Measurements from ENCODE around the gene GPD1. TPM values are rescaled to one million over a fixed set of nuclear protein-coding genes. Genes with fewer than 3 reads are reported as not detected.

Gene GPD1
- total RNA-seq, 2 donors from 2014 or later = 7.0 to 232 TPM

DNA sequence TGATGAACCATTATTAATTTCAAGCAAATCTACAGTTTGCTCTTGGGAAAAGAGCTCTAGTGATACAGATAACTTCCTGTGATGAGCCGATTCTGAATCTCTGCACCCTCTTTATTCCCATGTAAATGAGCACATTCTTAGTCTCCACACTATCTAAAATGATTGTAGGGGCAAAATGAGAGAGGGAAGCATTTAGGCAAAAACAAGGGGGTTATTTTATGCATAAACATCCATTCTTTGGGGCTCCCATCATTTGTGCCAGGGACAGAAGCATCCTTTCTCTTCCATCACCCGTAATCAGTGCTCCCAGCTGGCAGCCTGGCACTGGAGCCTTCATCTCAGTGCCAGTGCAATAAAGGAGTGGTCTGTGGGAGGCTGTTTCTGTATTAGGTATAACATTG lies 1.7 kb upstream of the GPD1 start:
- intact Hi-C loops (cut with DNase I) = no loop called here
- no peak for DNase-seq
- Histone ChIP-seq H3K4me3 (no peak overlapping the region), H3K27ac (no peak overlapping the region), H3K9me3 (no peaks in the 10 kb centered on the region), H3K4me1 (peaks cover 16% of the 10 kb centered on the region), H3K27me3 (no peaks in the 10 kb centered on the region), H3K36me3 (replicated peaks in 1 of 2; ENCODE audit: insufficient read depth in 1 of 2, low read depth in 2 of 2) (peaks cover 12 to 22% of the 10 kb centered on the region in 2 donors)
- no peak for ATAC-seq
- TF ChIP-seq POLR2A (IDR thresholded peaks at IDR 0.05) (no peak), CTCF (IDR thresholded peaks at IDR 0.05) (no peak)
- 79 to 85% methylated on average over 2 of the region's 2 CpGs for WGBS, 2 donors

- intact Hi-C loops (cut with DNase I) = no loop called here
- Histone ChIP-seq H3K4me3 (no peak overlapping the region), H3K36me3 (replicated peaks in 1 of 2; ENCODE audit: insufficient read depth in 1 of 2, low read depth in 2 of 2) (peaks cover 12 to 19% of the 10 kb centered on the region in 2 donors), H3K4me1 (peaks cover 16% of the 10 kb centered on the region), H3K27ac (peak overlapping the region in 3 of 4 donors; percentile 40 to 48 (median 46)), H3K9me3 (no peaks in the 10 kb centered on the region), H3K27me3 (no peaks in the 10 kb centered on the region)
- ATAC-seq (no peak), DNase-seq (peak in 3 of 4 donors; percentile 22 to 36 (median 33))
- TF ChIP-seq POLR2A (IDR thresholded peaks at IDR 0.05) = no peak
- TF ChIP-seq CTCF (IDR thresholded peaks at IDR 0.05) = no peak
- 84% methylated on average over 5 to 8 of the region's 8 CpGs for WGBS, 2 donors
Measured at GRCh38 chr12:50102646-50103309, 1.0 kb upstream of the GPD1 start.

DNA sequence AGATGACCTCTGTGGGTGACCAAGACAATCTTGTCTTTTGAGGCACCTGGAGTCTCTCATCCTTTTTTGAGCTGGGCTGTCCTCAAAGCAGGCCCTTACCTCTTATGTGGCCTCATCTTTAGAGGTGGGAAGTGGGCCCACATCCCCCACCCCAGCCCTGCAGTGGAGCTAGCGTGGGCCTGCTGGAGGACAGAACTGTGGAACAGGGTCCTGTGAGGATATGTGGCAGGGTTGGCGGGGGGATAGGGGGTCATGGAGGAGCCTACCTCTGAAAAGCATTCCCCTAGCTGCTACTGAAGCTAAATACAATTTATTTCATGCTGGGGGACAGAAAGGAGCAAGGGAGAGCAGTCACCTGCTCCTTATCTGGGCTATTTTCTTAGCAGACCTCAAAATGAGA lies 457 bp upstream of the GPD1 start:
- Histone ChIP-seq H3K9me3 (no peaks in the 10 kb centered on the region), H3K27ac (peak overlapping the region in 3 of 4 donors; percentile 40 to 48 (median 46)), H3K4me1 (peaks cover 16% of the 10 kb centered on the region), H3K27me3 (no peaks in the 10 kb centered on the region), H3K36me3 (replicated peaks in 1 of 2; ENCODE audit: insufficient read depth in 1 of 2, low read depth in 2 of 2) (peaks cover 12 to 13% of the 10 kb centered on the region in 2 donors), H3K4me3 (no peak overlapping the region)
- TF ChIP-seq POLR2A (IDR thresholded peaks at IDR 0.05) (no peak), CTCF (IDR thresholded peaks at IDR 0.05) (no peak)
- DNase-seq = no peak
- 89 to 90% methylated on average over 2 of the region's 2 CpGs for WGBS, 2 donors
- intact Hi-C loops (cut with DNase I) = no loop called here
- ATAC-seq = no peak

- intact Hi-C loops (cut with DNase I) = no loop called here
- no peak for DNase-seq
- Histone ChIP-seq H3K9me3 (no peaks in the 10 kb centered on the region), H3K4me3 (no peak overlapping the region), H3K27ac (peak overlapping the region in 1 of 4 donors; percentile 48), H3K4me1 (peaks cover 23% of the 10 kb centered on the region), H3K27me3 (no peaks in the 10 kb centered on the region), H3K36me3 (replicated peaks in 1 of 2; ENCODE audit: insufficient read depth in 1 of 2, low read depth in 2 of 2) (peaks cover 0 to under 1% of the 10 kb centered on the region in 2 donors)
- WGBS, 2 donors = 69 to 83% methylated on average over 10 to 14 of the region's 14 CpGs
- no peak for ATAC-seq
- TF ChIP-seq POLR2A (IDR thresholded peaks at IDR 0.05) = no peak
- no peak for TF ChIP-seq CTCF (IDR thresholded peaks at IDR 0.05)
Measured at GRCh38 chr12:50104417-50105366, 884 bp downstream of the GPD1 start.
